GM23338 (cell line): ENCODE results near the gene FOXJ2.

Experiments
- EZH2 ChIP-seq: fragments of 200-600 bp; sonication (generic); IDR thresholded peaks from one replicate; pipeline ENCODE4 v1.8.0; 2017; ENCODE audit warnings: antibody characterized with exemption, mild to moderate bottlenecking, low read depth; ENCODE audit not compliant: unreplicated experiment
- EZH2phosphoT487 ChIP-seq: fragments of 200-600 bp; sonication (generic); IDR thresholded peaks from one replicate; pipeline ENCODE4 v1.8.1; 2018; ENCODE audit warnings: antibody characterized with exemption; ENCODE audit not compliant: unreplicated experiment
- JUNB ChIP-seq: IDR thresholded peaks from one replicate; pipeline ENCODE4 v1.6.1; 2016; ENCODE audit warnings: antibody characterized with exemption; ENCODE audit not compliant: unreplicated experiment
- NANOG ChIP-seq: IDR thresholded peaks from 2 replicates; pipeline ENCODE4 v1.6.1; 2016; ENCODE audit warnings: antibody characterized with exemption, borderline replicate concordance
- POLR2AphosphoS5 ChIP-seq: IDR thresholded peaks from 2 replicates; pipeline ENCODE4 v1.6.1; 2016; ENCODE audit warnings: antibody characterized with exemption, low read depth
- TF ChIP-seq, protein P1 (sequence below), 2 experiments: fragments of 200-600 bp in 1 of 2; sonication (generic) in 1 of 2; conservative IDR thresholded peaks; 2 replicates each; pipeline versions ENCODE4 v1.5.1 to v1.6.1; 2016 to 2017; ENCODE audit warnings: antibody characterized with exemption in 2 of 2, low read depth in 2 of 2, mild to moderate bottlenecking in 2 of 2, moderate library complexity in 1 of 2
- TF ChIP-seq, protein P2 (sequence below): IDR thresholded peaks from one replicate; pipeline ENCODE4 v1.6.1; 2018; ENCODE audit warnings: antibody characterized with exemption; ENCODE audit not compliant: unreplicated experiment

DNA sequence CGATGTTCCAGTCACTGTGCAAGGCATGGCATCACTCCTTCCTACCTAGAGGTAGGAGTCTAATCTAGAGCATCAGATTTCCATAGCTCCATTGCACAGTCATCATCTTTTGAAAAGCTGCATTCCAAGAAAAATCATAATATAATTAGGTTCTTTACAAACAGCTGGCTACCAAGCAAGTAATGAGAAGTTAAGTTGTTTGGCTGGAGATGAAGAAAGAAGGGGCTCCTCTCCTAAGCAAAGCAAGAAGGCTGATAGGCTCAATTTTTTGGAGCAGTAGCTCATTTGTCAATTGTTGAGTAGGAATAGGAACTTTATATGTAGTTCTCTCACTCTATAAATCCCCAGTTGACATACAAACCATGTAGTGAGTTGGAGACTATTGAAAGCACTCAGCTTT lies 8.3 kb downstream of the FOXJ2 start:
- TF ChIP-seq, protein P1, sequence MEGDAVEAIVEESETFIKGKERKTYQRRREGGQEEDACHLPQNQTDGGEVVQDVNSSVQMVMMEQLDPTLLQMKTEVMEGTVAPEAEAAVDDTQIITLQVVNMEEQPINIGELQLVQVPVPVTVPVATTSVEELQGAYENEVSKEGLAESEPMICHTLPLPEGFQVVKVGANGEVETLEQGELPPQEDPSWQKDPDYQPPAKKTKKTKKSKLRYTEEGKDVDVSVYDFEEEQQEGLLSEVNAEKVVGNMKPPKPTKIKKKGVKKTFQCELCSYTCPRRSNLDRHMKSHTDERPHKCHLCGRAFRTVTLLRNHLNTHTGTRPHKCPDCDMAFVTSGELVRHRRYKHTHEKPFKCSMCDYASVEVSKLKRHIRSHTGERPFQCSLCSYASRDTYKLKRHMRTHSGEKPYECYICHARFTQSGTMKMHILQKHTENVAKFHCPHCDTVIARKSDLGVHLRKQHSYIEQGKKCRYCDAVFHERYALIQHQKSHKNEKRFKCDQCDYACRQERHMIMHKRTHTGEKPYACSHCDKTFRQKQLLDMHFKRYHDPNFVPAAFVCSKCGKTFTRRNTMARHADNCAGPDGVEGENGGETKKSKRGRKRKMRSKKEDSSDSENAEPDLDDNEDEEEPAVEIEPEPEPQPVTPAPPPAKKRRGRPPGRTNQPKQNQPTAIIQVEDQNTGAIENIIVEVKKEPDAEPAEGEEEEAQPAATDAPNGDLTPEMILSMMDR (conservative IDR thresholded peaks at IDR 0.05; ENCODE audit: low read depth in 2 of 2): no peak
- no peak for TF ChIP-seq EZH2
- no peak for TF ChIP-seq JUNB
- no peak for TF ChIP-seq NANOG
- no peak for TF ChIP-seq EZH2phosphoT487
- no peak for TF ChIP-seq POLR2AphosphoS5
- TF ChIP-seq, protein P2, sequence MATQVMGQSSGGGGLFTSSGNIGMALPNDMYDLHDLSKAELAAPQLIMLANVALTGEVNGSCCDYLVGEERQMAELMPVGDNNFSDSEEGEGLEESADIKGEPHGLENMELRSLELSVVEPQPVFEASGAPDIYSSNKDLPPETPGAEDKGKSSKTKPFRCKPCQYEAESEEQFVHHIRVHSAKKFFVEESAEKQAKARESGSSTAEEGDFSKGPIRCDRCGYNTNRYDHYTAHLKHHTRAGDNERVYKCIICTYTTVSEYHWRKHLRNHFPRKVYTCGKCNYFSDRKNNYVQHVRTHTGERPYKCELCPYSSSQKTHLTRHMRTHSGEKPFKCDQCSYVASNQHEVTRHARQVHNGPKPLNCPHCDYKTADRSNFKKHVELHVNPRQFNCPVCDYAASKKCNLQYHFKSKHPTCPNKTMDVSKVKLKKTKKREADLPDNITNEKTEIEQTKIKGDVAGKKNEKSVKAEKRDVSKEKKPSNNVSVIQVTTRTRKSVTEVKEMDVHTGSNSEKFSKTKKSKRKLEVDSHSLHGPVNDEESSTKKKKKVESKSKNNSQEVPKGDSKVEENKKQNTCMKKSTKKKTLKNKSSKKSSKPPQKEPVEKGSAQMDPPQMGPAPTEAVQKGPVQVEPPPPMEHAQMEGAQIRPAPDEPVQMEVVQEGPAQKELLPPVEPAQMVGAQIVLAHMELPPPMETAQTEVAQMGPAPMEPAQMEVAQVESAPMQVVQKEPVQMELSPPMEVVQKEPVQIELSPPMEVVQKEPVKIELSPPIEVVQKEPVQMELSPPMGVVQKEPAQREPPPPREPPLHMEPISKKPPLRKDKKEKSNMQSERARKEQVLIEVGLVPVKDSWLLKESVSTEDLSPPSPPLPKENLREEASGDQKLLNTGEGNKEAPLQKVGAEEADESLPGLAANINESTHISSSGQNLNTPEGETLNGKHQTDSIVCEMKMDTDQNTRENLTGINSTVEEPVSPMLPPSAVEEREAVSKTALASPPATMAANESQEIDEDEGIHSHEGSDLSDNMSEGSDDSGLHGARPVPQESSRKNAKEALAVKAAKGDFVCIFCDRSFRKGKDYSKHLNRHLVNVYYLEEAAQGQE: no peak
